ENCODE measurements around the gene IL1R2.

DNA sequence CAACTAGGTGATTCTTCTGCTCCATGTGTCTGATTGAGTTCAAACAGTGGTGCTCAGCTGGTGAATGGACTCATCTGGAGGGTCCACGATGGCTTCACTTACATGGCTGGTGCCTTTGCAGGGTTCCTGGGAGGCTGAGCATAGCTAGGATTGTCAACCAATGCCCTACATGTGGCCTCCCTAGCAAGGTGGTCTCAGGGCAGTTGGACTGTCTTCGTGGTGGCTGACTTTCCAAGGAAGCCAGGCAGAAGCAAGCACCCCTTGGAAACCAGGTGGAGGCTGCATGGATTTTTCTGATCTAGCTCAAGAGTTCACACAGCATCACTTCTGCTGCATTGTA, 6.8 kb downstream of the IL1R2 start:
- TF ChIP-seq, protein P1, sequence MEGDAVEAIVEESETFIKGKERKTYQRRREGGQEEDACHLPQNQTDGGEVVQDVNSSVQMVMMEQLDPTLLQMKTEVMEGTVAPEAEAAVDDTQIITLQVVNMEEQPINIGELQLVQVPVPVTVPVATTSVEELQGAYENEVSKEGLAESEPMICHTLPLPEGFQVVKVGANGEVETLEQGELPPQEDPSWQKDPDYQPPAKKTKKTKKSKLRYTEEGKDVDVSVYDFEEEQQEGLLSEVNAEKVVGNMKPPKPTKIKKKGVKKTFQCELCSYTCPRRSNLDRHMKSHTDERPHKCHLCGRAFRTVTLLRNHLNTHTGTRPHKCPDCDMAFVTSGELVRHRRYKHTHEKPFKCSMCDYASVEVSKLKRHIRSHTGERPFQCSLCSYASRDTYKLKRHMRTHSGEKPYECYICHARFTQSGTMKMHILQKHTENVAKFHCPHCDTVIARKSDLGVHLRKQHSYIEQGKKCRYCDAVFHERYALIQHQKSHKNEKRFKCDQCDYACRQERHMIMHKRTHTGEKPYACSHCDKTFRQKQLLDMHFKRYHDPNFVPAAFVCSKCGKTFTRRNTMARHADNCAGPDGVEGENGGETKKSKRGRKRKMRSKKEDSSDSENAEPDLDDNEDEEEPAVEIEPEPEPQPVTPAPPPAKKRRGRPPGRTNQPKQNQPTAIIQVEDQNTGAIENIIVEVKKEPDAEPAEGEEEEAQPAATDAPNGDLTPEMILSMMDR (IDR thresholded peaks at IDR 0.05) = no peak
- TF ChIP-seq POLR2A (IDR thresholded peaks at IDR 0.05) = no peak

Data from right lobe of liver (tissue), 4 donors.